Heart right ventricle (tissue), 16 donors: ENCODE data around the gene PCDH15. TPM values are rescaled to one million over a fixed set of nuclear protein-coding genes. Genes with fewer than 3 reads are reported as not detected.

Experiments used
- ATAC-seq, 8 donors: fragments of 200-7000 bp; cut with Tn5 transposase; one replicate each; pipeline ENCODE4 v1.9.1; 2020; ENCODE audit warnings: mild to moderate bottlenecking in 8 of 8, moderate library complexity in 8 of 8, moderate number of reproducible peaks in 1 of 8
- DNase-seq, 2 donors: peaks; one replicate each; pipeline ENCODE4 v3.0.0-alpha.2; 2020
- H3K27ac ChIP-seq, 10 donors: fragments of 200-600 bp; sonication (generic) in 2 of 10; one replicate each; pipeline versions ENCODE4 v1.5.0 to v1.8.0; 2020 to 2022; ENCODE audit warnings: mild to moderate bottlenecking in 3 of 10
- H3K27me3 ChIP-seq, 7 donors: fragments of 200-600 bp; one replicate each; pipeline ENCODE4 v1.8.0; 2021 to 2022; ENCODE audit warnings: mild to moderate bottlenecking in 2 of 7
- H3K36me3 ChIP-seq, 9 donors: fragments of 200-600 bp; sonication (generic) in 1 of 9; one replicate each; pipeline versions ENCODE4 v1.5.0 to v1.8.0; 2020 to 2022; ENCODE audit warnings: mild to moderate bottlenecking in 2 of 9
- H3K4me1 ChIP-seq, 9 donors: fragments of 200-600 bp; sonication (generic) in 1 of 9; one replicate each; pipeline versions ENCODE4 v1.5.0 to v1.8.0; 2020 to 2022; ENCODE audit warnings: mild to moderate bottlenecking in 4 of 9
- H3K4me3 ChIP-seq, 10 donors: fragments of 200-600 bp; sonication (generic) in 2 of 10; one replicate each; pipeline versions ENCODE4 v1.5.0 to v1.8.0; 2020 to 2022; ENCODE audit warnings: mild to moderate bottlenecking in 7 of 10, moderate library complexity in 2 of 10
- H3K9me3 ChIP-seq, 11 donors: fragments of 200-600 bp in 10 of 11; sonication (generic) in 2 of 11; one replicate each; pipeline versions ENCODE4 v1.5.0 to v1.8.0; 2013 to 2022; ENCODE audit warnings: mild to moderate bottlenecking in 2 of 11, control low read depth in 1 of 11, moderate library complexity in 1 of 11
- CTCF ChIP-seq, 9 donors: fragments of 200-600 bp; sonication (generic) in 2 of 9; IDR thresholded peaks; one replicate each; pipeline versions ENCODE4 v1.5.0 to v1.8.0; 2021 to 2022; ENCODE audit warnings: antibody characterized with exemption in 9 of 9, mild to moderate bottlenecking in 5 of 9, moderate library complexity in 1 of 9
- WGBS, 2 donors: extraction: QIAGEN DNeasy Blood & Tissue Kit; methylation state at CpG; one replicate each; pipeline ENCODE4 v1.1.7; 2013; ENCODE audit warnings: inconsistent platforms in 1 of 2; 5-methylcytosine and 5-hydroxymethylcytosine counted together
- intact Hi-C, 10 donors: fragments of 100-400 bp; cut with DNase I; formaldehyde crosslinking; loops; one replicate each; pipeline versions ENCODE4 v1.11.1 to v1.14.2; 2022
- polyA plus RNA-seq, 2 donors: library from polyadenylated mRNA; stranded (reverse); fragments of 200-250 nt; gene quantifications; one replicate each; pipeline ENCODE4 v1.2.3, GENCODE V29; 2013
- total RNA-seq, 10 donors: library from RNA; stranded (reverse); fragmentation: NEBNext Ultra II Directional in 3 of 10; extraction: Animal tissue kit (Norgen Biotek cat#: 25700) in 3 of 10; gene quantifications; one replicate each; pipeline versions ENCODE4 v1.2.1 to v1.2.4, GENCODE V29; 2021 to 2023
- donor health status: Arrhythmogenic right ventricular cardiomyopathy.
- donor health status: ischemic (EF 13 %, LVEDD 7.1; RV severe dilation, severe dysfunction).
- donor health status: healthy with polysubstance abuse.
- donor health status: DM: no; HTN: yes; CAD: no.
- donor health status: DM: no; HTN: no; CAD: no.
- donor health status: ischemic (EF 25% LVEDD 6.9; RV normal size, moderate dysfunction).
- donor health status: ischemic (EF 25% LVEDD 5.7; RV mildly dilated, moderate dysfunction).
- donor health status: healthy.
- donor health status: DM: yes; HTN: yes; CAD: no.
- donor health status: Ischemic cardiomyopathy.
- donor health status: ischemic (EF 35%, LVEDD 5.7; RV mildly dilated, moderate dysfunction).
- donor health status: nonischemic (EF 11% LVEDD 7.7; RV severe dilation, severe dysfunction).
- donor health status: DM: yes; HTN: yes; CAD: no.
- donor health status: PGD.
- donor health status: ischemic (EF 29% LVEDD 5.4; RV normal size, mild dysfunction).
- donor health status: nonischemic (EF 23%, LVEDD 6.1; RV moderate dilation, normal function).

PCDH15 gene
- total and polyA plus RNA-seq, 12 donors: 0.05 to 1.00 (median 0.34) TPM

GRCh38 chr10:54745436-54745835 lies 55.6 kb downstream of the PCDH15 start:
- Histone ChIP-seq H3K4me3 (no peak overlapping the region), H3K4me1 (no peaks in the 10 kb centered on the region), H3K27me3 (no peaks in the 10 kb centered on the region), H3K27ac (no peak overlapping the region), H3K36me3 (no peaks in the 10 kb centered on the region), H3K9me3 (no peaks in the 10 kb centered on the region)
- intact Hi-C loops: no loop called here
- DNase-seq (no peak), ATAC-seq (no peak)
- 72 to 91% methylated on average over 2 of the region's 2 CpGs for WGBS, 2 donors
- no peak for TF ChIP-seq CTCF (IDR thresholded peaks at IDR 0.05)

GRCh38 chr10:54742416-54742815 lies 58.6 kb downstream of the PCDH15 start:
- no peak for TF ChIP-seq CTCF (IDR thresholded peaks at IDR 0.05)
- Histone ChIP-seq H3K4me1 (no peaks in the 10 kb centered on the region), H3K36me3 (no peaks in the 10 kb centered on the region), H3K4me3 (no peak overlapping the region), H3K9me3 (no peaks in the 10 kb centered on the region), H3K27ac (no peak overlapping the region), H3K27me3 (no peaks in the 10 kb centered on the region)
- WGBS, 2 donors: 88 to 89% methylated on average over 4 of the region's 4 CpGs
- ATAC-seq (no peak), DNase-seq (no peak)
- intact Hi-C loops: no loop called here

- ATAC-seq (no peak), DNase-seq (no peak)
- Histone ChIP-seq H3K4me3 (no peak overlapping the region), H3K36me3 (no peaks in the 10 kb centered on the region), H3K9me3 (peaks cover 0 to 14% (median 0%) of the 10 kb centered on the region in 11 donors), H3K27me3 (no peaks in the 10 kb centered on the region), H3K27ac (no peak overlapping the region), H3K4me1 (no peaks in the 10 kb centered on the region)
- intact Hi-C loops: no loop called here
- 82 to 92% methylated on average over 1 of the region's 1 CpG for WGBS, 2 donors
- no peak for TF ChIP-seq CTCF (IDR thresholded peaks at IDR 0.05)
These were observed 72.5 kb downstream of the PCDH15 start for GRCh38 chr10:54728511-54728910.

GRCh38 chr10:54722075-54722474 lies 79.0 kb downstream of the PCDH15 start:
- Histone ChIP-seq H3K4me3 (no peak overlapping the region), H3K9me3 (peaks cover 0 to 43% (median 4%) of the 10 kb centered on the region in 11 donors), H3K27me3 (no peaks in the 10 kb centered on the region), H3K36me3 (no peaks in the 10 kb centered on the region), H3K4me1 (no peaks in the 10 kb centered on the region), H3K27ac (no peak overlapping the region)
- ATAC-seq (no peak), DNase-seq (no peak)
- intact Hi-C loops: no loop called here
- 91 to 95% methylated on average over 1 of the region's 1 CpG for WGBS, 2 donors
- no peak for TF ChIP-seq CTCF (IDR thresholded peaks at IDR 0.05)
